DND-41 (cell line): Measurements from ENCODE around the gene CAV2.

Source experiments
- EZH2 ChIP-seq: IDR thresholded peaks from 3 replicates; pipeline ENCODE4 v1.6.1; 2012; ENCODE audit warnings: borderline replicate concordance, low read depth, mild to moderate bottlenecking, moderate library complexity, low read length, inconsistent platforms; ENCODE audit not compliant: severe bottlenecking
- TF ChIP-seq, protein P1 (sequence below): IDR thresholded peaks from 2 replicates; pipeline ENCODE4 v1.5.1; 2012; ENCODE audit warnings: borderline replicate concordance, low read length, moderate library complexity, mild to moderate bottlenecking; ENCODE audit not compliant: poor library complexity, severe bottlenecking; ENCODE audit errors: extremely low read depth

DNA sequence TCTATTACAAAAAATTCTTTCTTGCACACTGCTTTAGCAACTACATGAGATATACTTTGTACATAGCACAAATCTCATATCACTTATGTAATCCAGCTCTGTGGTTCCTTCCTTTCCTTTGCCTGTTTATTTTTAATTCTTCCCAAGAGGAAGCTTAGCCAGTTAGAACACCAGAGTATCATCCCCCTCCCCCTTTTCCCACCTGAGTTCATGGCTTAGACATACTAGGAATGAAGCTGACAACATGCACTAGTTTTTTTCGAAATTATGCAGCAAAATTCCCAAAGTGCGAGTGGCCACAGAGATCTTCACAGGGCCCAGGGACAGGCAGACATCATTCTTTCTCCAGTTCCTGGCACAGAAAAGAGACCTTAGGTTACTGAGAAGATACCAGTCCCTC lies 43.1 kb downstream of the CAV2 start:
- TF ChIP-seq, protein P1, sequence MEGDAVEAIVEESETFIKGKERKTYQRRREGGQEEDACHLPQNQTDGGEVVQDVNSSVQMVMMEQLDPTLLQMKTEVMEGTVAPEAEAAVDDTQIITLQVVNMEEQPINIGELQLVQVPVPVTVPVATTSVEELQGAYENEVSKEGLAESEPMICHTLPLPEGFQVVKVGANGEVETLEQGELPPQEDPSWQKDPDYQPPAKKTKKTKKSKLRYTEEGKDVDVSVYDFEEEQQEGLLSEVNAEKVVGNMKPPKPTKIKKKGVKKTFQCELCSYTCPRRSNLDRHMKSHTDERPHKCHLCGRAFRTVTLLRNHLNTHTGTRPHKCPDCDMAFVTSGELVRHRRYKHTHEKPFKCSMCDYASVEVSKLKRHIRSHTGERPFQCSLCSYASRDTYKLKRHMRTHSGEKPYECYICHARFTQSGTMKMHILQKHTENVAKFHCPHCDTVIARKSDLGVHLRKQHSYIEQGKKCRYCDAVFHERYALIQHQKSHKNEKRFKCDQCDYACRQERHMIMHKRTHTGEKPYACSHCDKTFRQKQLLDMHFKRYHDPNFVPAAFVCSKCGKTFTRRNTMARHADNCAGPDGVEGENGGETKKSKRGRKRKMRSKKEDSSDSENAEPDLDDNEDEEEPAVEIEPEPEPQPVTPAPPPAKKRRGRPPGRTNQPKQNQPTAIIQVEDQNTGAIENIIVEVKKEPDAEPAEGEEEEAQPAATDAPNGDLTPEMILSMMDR = no peak
- TF ChIP-seq EZH2 = no peak
